ENCODE data around the gene NUDCD2. TPM values are rescaled to one million over a fixed set of nuclear protein-coding genes. Genes with fewer than 3 reads are reported as not detected.

NUDCD2 gene
- polyA plus RNA-seq, 1 of the 3 experiments (the other 2 are of a cell fraction), result 7.8 TPM

- WGBS (ENCODE audit: low lambda C conversion rate), result 54% methylated on average over 2 of the region's 2 CpGs
- no peaks in the 10 kb centered on the region for H3K9me2 ChIP-seq
- H3K9me3 ChIP-seq, result no peaks in the 10 kb centered on the region
- no peak overlapping the region for H2AFZ ChIP-seq (ENCODE audit: low read depth)
- ChIA-PET POLR2A (no interaction called here), CTCF (interaction anchor here (0.6 to 3.8 kb wide), 10 partner anchors 25 to 1555 kb away, joined by 3 to 68 read pairs (median 12); no protein-coding TSS in a partner anchor)
- H3K36me3 ChIP-seq (replicated peaks in 1 of 2; ENCODE audit: control insufficient read depth in 1 of 2, insufficient read depth in 2 of 2, low read length in 1 of 2), result no peaks in the 10 kb centered on the region
- no peaks in the 10 kb centered on the region for H3K4me1 ChIP-seq (ENCODE audit: control insufficient read depth in 1 of 2, insufficient read depth in 2 of 2, low read depth in 1 of 2, low read length in 1 of 2)
- no peaks in the 10 kb centered on the region for H3K27me3 ChIP-seq (ENCODE audit: insufficient read depth)
- H3F3A ChIP-seq (replicated peaks; ENCODE audit: insufficient read depth), result no peaks in the 10 kb centered on the region
- no peak for TF ChIP-seq SMC3 (IDR thresholded peaks at IDR 0.05; ENCODE audit: low read depth, low read length)
- no peak for TF ChIP-seq RXRA (IDR thresholded peaks at IDR 0.05; ENCODE audit: borderline replicate concordance, low read depth)
- TF ChIP-seq USF1 (IDR thresholded peaks at IDR 0.05; ENCODE audit: borderline replicate concordance, low read depth), result no peak
- TF ChIP-seq CTCF (IDR thresholded peaks at IDR 0.05), result no peak
- TF ChIP-seq NFIC (IDR thresholded peaks at IDR 0.05; ENCODE audit: borderline replicate concordance), result no peak
- no peak for TF ChIP-seq IRF3 (IDR thresholded peaks at IDR 0.05; ENCODE audit: low read depth, low read length)
- TF ChIP-seq POLR2AphosphoS5 (IDR thresholded peaks at IDR 0.05; ENCODE audit: low read depth, low read length), result no peak
- no peak overlapping the region for H3K4me2 ChIP-seq
- DNase-seq, result no peak
- H3K27ac ChIP-seq (ENCODE audit: low read depth in 2 of 2, low read length in 1 of 2), result no peak overlapping the region
- no peaks in the 10 kb centered on the region for H4K20me1 ChIP-seq (ENCODE audit: insufficient read depth)
- no peak overlapping the region for H3K9ac ChIP-seq
- H3K4me3 ChIP-seq (ENCODE audit: low read depth in 2 of 2, low read length in 1 of 2), result no peak overlapping the region
- no peaks in the 10 kb centered on the region for H3K79me2 ChIP-seq (ENCODE audit: insufficient read depth)
Measured at GRCh38 chr5:163407034-163407655, 52.8 kb downstream of the NUDCD2 start.

GRCh38 chr5:163404364-163405173 lies 55.3 kb downstream of the NUDCD2 start:
- ChIA-PET CTCF (interaction anchor here (1.0 to 2.0 kb wide), 4 partner anchors 57 to 1196 kb away, joined by 3 to 8 read pairs (median 5); no protein-coding TSS in a partner anchor), POLR2A (no interaction called here)
- Histone ChIP-seq H3K4me3 (ENCODE audit: low read depth in 2 of 2, low read length in 1 of 2) (no peak overlapping the region), H3K27ac (ENCODE audit: low read depth in 2 of 2, low read length in 1 of 2) (no peak overlapping the region), H3F3A (replicated peaks; ENCODE audit: insufficient read depth) (no peaks in the 10 kb centered on the region), H3K79me2 (ENCODE audit: insufficient read depth) (no peaks in the 10 kb centered on the region), H4K20me1 (ENCODE audit: insufficient read depth) (no peaks in the 10 kb centered on the region), H3K36me3 (replicated peaks in 1 of 2; ENCODE audit: control insufficient read depth in 1 of 2, insufficient read depth in 2 of 2, low read length in 1 of 2) (no peaks in the 10 kb centered on the region), H3K9me3 (no peaks in the 10 kb centered on the region), H3K4me1 (ENCODE audit: control insufficient read depth in 1 of 2, insufficient read depth in 2 of 2, low read depth in 1 of 2, low read length in 1 of 2) (peaks cover 0 to 5% of the 10 kb centered on the region in 2 experiments; a peak in 1 of 4 replicates), H3K4me2 (no peak overlapping the region), H3K9me2 (no peaks in the 10 kb centered on the region), H3K27me3 (ENCODE audit: insufficient read depth) (no peaks in the 10 kb centered on the region), H2AFZ (ENCODE audit: low read depth) (no peak overlapping the region), H3K9ac (no peak overlapping the region)
- 67% methylated on average over 10 of the region's 10 CpGs for WGBS (ENCODE audit: low lambda C conversion rate)
- TF ChIP-seq TAF1 (IDR thresholded peaks at IDR 0.05; ENCODE audit: borderline replicate concordance, low read depth, low read length), result no peak
- TF ChIP-seq RXRA (IDR thresholded peaks at IDR 0.05; ENCODE audit: borderline replicate concordance, low read depth), result no peak
- TF ChIP-seq USF2 (IDR thresholded peaks at IDR 0.05; ENCODE audit: borderline replicate concordance, low read depth, low read length), result no peak
- DNase-seq, result no peak
